HepG2 (cell line): ENCODE results near the gene WNK1. TPM values are rescaled to one million over a fixed set of nuclear protein-coding genes. Genes with fewer than 3 reads are reported as not detected.
A peak's percentile ranks its signal among the peaks of the same experiment; 100 is the strongest.

Experiments
- ATAC-seq: fragments of 200-7000 bp; cut with Tn5 transposase; 3 replicates; pipeline ENCODE4 v1.9.1; 2020; ENCODE audit warnings: mild to moderate bottlenecking, moderate library complexity
- BruUV-seq: library from RNA; stranded (reverse); fragments of 400-500 nt; replicated peaks from 2 replicates; lab custom pipeline; 2021; lab: Mats Ljungman, UMichigan
- CTCF ChIA-PET: fragments of 300-600 bp; formaldehyde crosslinking; extraction: SDS; loops from one replicate; lab custom pipeline; 2021; ENCODE audit warnings: low total read pairs, inconsistent platforms, low intra/inter-chr PET ratio; lab: Yijun Ruan, JAX
- POLR2A ChIA-PET: fragments of 350-600 bp; sonication (Branson Sonifier 250); formaldehyde crosslinking; loops from one replicate; lab custom pipeline; 2020; ENCODE audit warnings: antibody characterized with exemption, inconsistent platforms; lab: Yijun Ruan, JAX
- DNase-seq: peaks from one replicate; pipeline ENCODE4 v3.0.0-alpha.2; 2015; ENCODE audit warnings: low spot score
- FAIRE-seq: peaks from 3 replicates; lab custom pipeline; 2011; peaks lifted over from hg19 to GRCh38; lab: Jason Lieb, UNC
- H2AFZ ChIP-seq: one replicate; pipeline ENCODE4 v1.6.1; 2011; ENCODE audit warnings: low read length, inconsistent platforms
- H3K27ac ChIP-seq: fragments of 300-600 bp; 3 replicates; pipeline ENCODE4 v1.8.0; 2011; ENCODE audit warnings: mixed run types, mild to moderate bottlenecking, mixed read lengths, low read length, inconsistent platforms; ENCODE audit not compliant: insufficient read depth; ENCODE audit errors: extremely low read length
- H3K27me3 ChIP-seq, 2 experiments: fragments of 200-600 bp in 1 of 2; 2 replicates in 1 of 2; 3 replicates in 1 of 2; pipeline versions ENCODE4 v1.6.0 to v1.8.0; 2011; ENCODE audit warnings: low read length in 2 of 2, mild to moderate bottlenecking in 2 of 2, moderate library complexity in 2 of 2, inconsistent platforms in 1 of 2; ENCODE audit not compliant: insufficient read depth in 2 of 2, control insufficient read depth in 1 of 2
- H3K36me3 ChIP-seq, 2 experiments: fragments of 200-600 bp in 1 of 2; replicated peaks in 1 of 2; 2 replicates in 1 of 2; 3 replicates in 1 of 2; pipeline versions ENCODE4 v1.5.1 to v1.8.0; 2011; ENCODE audit warnings: low read length in 2 of 2, inconsistent platforms in 1 of 2; ENCODE audit not compliant: insufficient read depth in 2 of 2, control insufficient read depth in 1 of 2
- H3K4me1 ChIP-seq: 2 replicates; pipeline ENCODE4 v1.5.1; 2012; ENCODE audit warnings: low read length, inconsistent platforms; ENCODE audit not compliant: insufficient read depth
- H3K4me2 ChIP-seq: 2 replicates; pipeline ENCODE4 v1.6.0; 2011; ENCODE audit warnings: low read depth, low read length, inconsistent platforms
- H3K4me3 ChIP-seq, 3 experiments: fragments of 200-600 bp in 1 of 3; sonication (generic), shearing (Covaris generic) in 1 of 3; replicated peaks in 1 of 3; 2 replicates each; pipeline ENCODE4 v1.5.1; 2011 to 2016; ENCODE audit warnings: low read length in 3 of 3, inconsistent platforms in 2 of 3, low read depth in 2 of 3, mild to moderate bottlenecking in 2 of 3, control low read depth in 1 of 3, mixed read lengths in 1 of 3; ENCODE audit not compliant: insufficient read depth in 1 of 3
- H3K79me2 ChIP-seq: one replicate; pipeline ENCODE4 v1.6.1; 2011; ENCODE audit warnings: low read length, inconsistent platforms; ENCODE audit not compliant: insufficient read depth
- H3K9ac ChIP-seq: 2 replicates; pipeline ENCODE4 v1.6.0; 2011; ENCODE audit warnings: mild to moderate bottlenecking, low read depth, low read length, inconsistent platforms; ENCODE audit not compliant: insufficient read depth
- H3K9me3 ChIP-seq: 2 replicates; pipeline ENCODE4 v1.5.1; 2012; ENCODE audit warnings: mild to moderate bottlenecking, low read length
- H4K20me1 ChIP-seq: 2 replicates; pipeline ENCODE4 v1.6.0; 2011; ENCODE audit warnings: inconsistent platforms, mild to moderate bottlenecking, low read length, moderate library complexity; ENCODE audit not compliant: insufficient read depth
- CHD4 ChIP-seq: fragments of 200-600 bp; sonication (generic); IDR thresholded peaks from 2 replicates; pipeline ENCODE4 v1.7.0; 2017; ENCODE audit warnings: mild to moderate bottlenecking, low read length, borderline replicate concordance
- NCOA2 ChIP-seq: sonication (generic); formaldehyde crosslinking; IDR thresholded peaks from 2 replicates; pipeline ENCODE4 v1.8.0; 2022; ENCODE audit warnings: inconsistent platforms
- NFKB2 ChIP-seq: sonication (generic); formaldehyde crosslinking; IDR thresholded peaks from 2 replicates; pipeline ENCODE4 v1.4.0; 2020; ENCODE audit warnings: missing genetic modification reagents, borderline replicate concordance
- PAF1 ChIP-seq: IDR thresholded peaks from 2 replicates; pipeline ENCODE4 v1.6.1; 2016; ENCODE audit warnings: missing genetic modification reagents, missing compliant biosample characterization
- PCBP1 ChIP-seq: fragments of 200-400 bp; formaldehyde crosslinking; IDR thresholded peaks from 2 replicates; pipeline ENCODE4 v1.6.1; 2017; ENCODE audit warnings: mild to moderate bottlenecking, low read depth, low read length, borderline replicate concordance
- PTBP1 ChIP-seq: fragments of 200-400 bp; formaldehyde crosslinking; IDR thresholded peaks from 2 replicates; pipeline ENCODE4 v1.6.1; 2018; ENCODE audit warnings: low read length, low read depth; ENCODE audit not compliant: poor library complexity, severe bottlenecking
- SPEN ChIP-seq: sonication (generic); formaldehyde crosslinking; IDR thresholded peaks from 2 replicates; pipeline ENCODE4 v1.5.1; 2020; ENCODE audit warnings: low read depth, mild to moderate bottlenecking, missing genetic modification reagents
- SSRP1 ChIP-seq: IDR thresholded peaks from 2 replicates; pipeline ENCODE4 v1.6.1; 2016; ENCODE audit warnings: control low read depth
- TGIF2 ChIP-seq: IDR thresholded peaks from 2 replicates; pipeline ENCODE4 v1.6.1; 2016; ENCODE audit warnings: control low read depth, missing compliant biosample characterization
- YEATS2 ChIP-seq: sonication (generic); formaldehyde crosslinking; IDR thresholded peaks from 2 replicates; pipeline ENCODE4 v1.4.0; 2020; ENCODE audit warnings: missing genetic modification reagents, borderline replicate concordance
- ZNF17 ChIP-seq: sonication (generic); formaldehyde crosslinking; IDR thresholded peaks from 2 replicates; pipeline ENCODE4 v1.5.0; 2020; ENCODE audit warnings: mild to moderate bottlenecking, missing genetic modification reagents
- ZNF605 ChIP-seq: sonication (generic); formaldehyde crosslinking; IDR thresholded peaks from 2 replicates; pipeline ENCODE4 v1.8.0; 2022; ENCODE audit warnings: mild to moderate bottlenecking, missing genetic modification reagents
- ZNF788 ChIP-seq: sonication (generic); formaldehyde crosslinking; IDR thresholded peaks from 2 replicates; pipeline ENCODE4 v1.5.0; 2020; ENCODE audit warnings: mild to moderate bottlenecking, missing genetic modification reagents, borderline replicate concordance
- ZSCAN9 ChIP-seq: IDR thresholded peaks from 2 replicates; pipeline ENCODE4 v1.6.1; 2016; ENCODE audit warnings: borderline replicate concordance
- WGBS: methylation state at CpG from one replicate; pipeline ENCODE4 v1.1.6; 2017; ENCODE audit warnings: low lambda C conversion rate; 5-methylcytosine and 5-hydroxymethylcytosine counted together
- in situ Hi-C: cut with HindIII; loops from 2 replicates; pipeline ENCODE4 v1.10.0; 2017; ENCODE audit warnings: low pct_unique_long_range_greater_than_20kb; ENCODE audit not compliant: extremely low pct_ligation_motif_present
- intact Hi-C: fragments of 100-400 bp; cut with micrococcal nuclease; formaldehyde crosslinking; loops from one replicate; pipeline ENCODE4 v1.10.0; 2022; ENCODE audit not compliant: unreplicated experiment
- polyA plus RNA-seq, 8 experiments: library from polyadenylated mRNA; depleted of rRNA in 3 of 8; stranded (reverse) in 7 of 8; unstranded in 1 of 8; fragments of >200 nt; fragmentation: Illumina TruSeq in 4 of 8; extraction: Trizol in 4 of 8; gene quantifications; 2 replicates each; pipeline versions ENCODE4 v1.2.1 to v1.2.3, GENCODE V29; 2011 to 2016; ENCODE audit warnings: low read depth in 4 of 8, missing spikeins in 1 of 8, mixed read lengths in 1 of 8; ENCODE audit not compliant: insufficient read depth in 1 of 8
- total RNA-seq, 5 experiments: library from RNA; depleted of rRNA; stranded (reverse); fragments of >200 nt; fragmentation: Illumina TruSeq; extraction: Trizol; gene quantifications; 2 replicates each; pipeline ENCODE4 v1.2.3, GENCODE V29; 2016; ENCODE audit warnings: low read depth in 1 of 5
- TF ChIP-seq, protein P1 (sequence below): IDR thresholded peaks from 2 replicates; pipeline ENCODE4 v1.6.1; 2012; ENCODE audit warnings: low read depth, low read length, improper control_type of control experiment
- TF ChIP-seq, protein P2 (sequence below): fragments of 450-650 bp; IDR thresholded peaks from 2 replicates; pipeline ENCODE4 v1.6.1; 2016
- TF ChIP-seq, protein P3 (sequence below): sonication (generic); formaldehyde crosslinking; IDR thresholded peaks from 2 replicates; pipeline ENCODE4 v1.4.0; 2020; ENCODE audit warnings: mild to moderate bottlenecking, missing genetic modification reagents
- TF ChIP-seq, protein P4 (sequence below): sonication (generic); formaldehyde crosslinking; IDR thresholded peaks from 2 replicates; pipeline ENCODE4 v1.8.1; 2023; ENCODE audit warnings: mild to moderate bottlenecking, missing genetic modification reagents
- TF ChIP-seq, protein P5 (sequence below): sonication (generic); formaldehyde crosslinking; IDR thresholded peaks from 2 replicates; pipeline ENCODE4 v1.5.1; 2020; ENCODE audit warnings: missing genetic modification reagents, mild to moderate bottlenecking, borderline replicate concordance

WNK1 gene
- total and polyA plus RNA-seq, 2 of the 13 experiments (the other 11 are each of a cell fraction or from before 2014, with no cell fraction given): 31.1 to 54.8 TPM

DNA sequence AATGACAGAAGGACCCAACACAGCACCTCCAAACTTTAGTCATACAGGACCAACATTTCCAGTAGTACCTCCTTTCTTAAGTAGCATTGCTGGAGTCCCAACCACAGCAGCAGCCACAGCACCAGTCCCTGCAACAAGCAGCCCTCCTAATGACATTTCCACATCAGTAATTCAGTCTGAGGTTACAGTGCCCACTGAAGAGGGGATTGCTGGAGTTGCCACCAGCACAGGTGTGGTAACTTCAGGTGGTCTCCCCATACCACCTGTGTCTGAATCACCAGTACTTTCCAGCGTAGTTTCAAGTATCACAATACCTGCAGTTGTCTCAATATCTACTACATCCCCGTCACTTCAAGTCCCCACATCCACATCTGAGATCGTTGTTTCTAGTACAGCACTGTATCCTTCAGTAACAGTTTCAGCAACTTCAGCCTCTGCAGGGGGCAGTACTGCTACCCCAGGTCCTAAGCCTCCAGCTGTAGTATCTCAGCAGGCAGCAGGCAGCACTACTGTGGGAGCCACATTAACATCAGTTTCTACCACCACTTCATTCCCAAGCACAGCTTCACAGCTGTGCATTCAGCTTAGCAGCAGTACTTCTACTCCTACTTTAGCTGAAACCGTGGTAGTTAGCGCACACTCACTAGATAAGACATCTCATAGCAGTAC is 132.5 kb downstream of the WNK1 start:
- POLR2A ChIA-PET: no interaction called here

More for the DNA sequence above, 132.5 kb downstream of the WNK1 start:
- H3K79me2 ChIP-seq: no peaks in the 10 kb centered on the region
- intact Hi-C loops: no loop called here
- CTCF ChIA-PET: no interaction called here
- FAIRE-seq (no peak), ATAC-seq (peak; percentile 40; the same call in 2 of the 3 replicates), DNase-seq (no peak)
- WGBS: 98% methylated on average over 5 of the region's 5 CpGs
- in situ Hi-C loops: loop anchor here (10.0 kb wide), 1 partner anchor 320 kb away; no protein-coding TSS in a partner anchor
- H3K4me1 ChIP-seq: no peaks in the 10 kb centered on the region
- TF ChIP-seq PCBP1: no peak
- TF ChIP-seq, protein P1, sequence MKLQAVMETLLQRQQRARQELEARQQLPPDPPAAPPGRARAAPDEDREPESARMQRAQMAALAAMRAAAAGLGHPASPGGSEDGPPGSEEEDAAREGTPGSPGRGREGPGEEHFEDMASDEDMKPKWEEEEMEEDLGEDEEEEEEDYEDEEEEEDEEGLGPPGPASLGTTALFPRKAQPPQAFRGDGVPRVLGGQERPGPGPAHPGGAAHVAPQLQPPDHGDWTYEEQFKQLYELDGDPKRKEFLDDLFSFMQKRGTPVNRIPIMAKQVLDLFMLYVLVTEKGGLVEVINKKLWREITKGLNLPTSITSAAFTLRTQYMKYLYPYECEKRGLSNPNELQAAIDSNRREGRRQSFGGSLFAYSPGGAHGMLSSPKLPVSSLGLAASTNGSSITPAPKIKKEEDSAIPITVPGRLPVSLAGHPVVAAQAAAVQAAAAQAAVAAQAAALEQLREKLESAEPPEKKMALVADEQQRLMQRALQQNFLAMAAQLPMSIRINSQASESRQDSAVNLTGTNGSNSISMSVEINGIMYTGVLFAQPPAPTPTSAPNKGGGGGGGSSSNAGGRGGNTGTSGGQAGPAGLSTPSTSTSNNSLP: no peak
- no peak for TF ChIP-seq NCOA2 (CRISPR knock-in tag)
- TF ChIP-seq NFKB2 (CRISPR knock-in tag): no peak
- TF ChIP-seq, protein P2, sequence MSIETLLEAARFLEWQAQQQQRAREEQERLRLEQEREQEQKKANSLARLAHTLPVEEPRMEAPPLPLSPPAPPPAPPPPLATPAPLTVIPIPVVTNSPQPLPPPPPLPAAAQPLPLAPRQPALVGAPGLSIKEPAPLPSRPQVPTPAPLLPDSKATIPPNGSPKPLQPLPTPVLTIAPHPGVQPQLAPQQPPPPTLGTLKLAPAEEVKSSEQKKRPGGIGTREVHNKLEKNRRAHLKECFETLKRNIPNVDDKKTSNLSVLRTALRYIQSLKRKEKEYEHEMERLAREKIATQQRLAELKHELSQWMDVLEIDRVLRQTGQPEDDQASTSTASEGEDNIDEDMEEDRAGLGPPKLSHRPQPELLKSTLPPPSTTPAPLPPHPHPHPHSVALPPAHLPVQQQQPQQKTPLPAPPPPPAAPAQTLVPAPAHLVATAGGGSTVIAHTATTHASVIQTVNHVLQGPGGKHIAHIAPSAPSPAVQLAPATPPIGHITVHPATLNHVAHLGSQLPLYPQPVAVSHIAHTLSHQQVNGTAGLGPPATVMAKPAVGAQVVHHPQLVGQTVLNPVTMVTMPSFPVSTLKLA: no peak
- TF ChIP-seq YEATS2 (CRISPR knock-in tag): no peak
- no peak for TF ChIP-seq PAF1
- no peak for TF ChIP-seq CHD4
- TF ChIP-seq, protein P3, sequence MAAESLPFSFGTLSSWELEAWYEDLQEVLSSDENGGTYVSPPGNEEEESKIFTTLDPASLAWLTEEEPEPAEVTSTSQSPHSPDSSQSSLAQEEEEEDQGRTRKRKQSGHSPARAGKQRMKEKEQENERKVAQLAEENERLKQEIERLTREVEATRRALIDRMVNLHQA (CRISPR knock-in tag): no peak
- no peak for TF ChIP-seq ZSCAN9 (CRISPR knock-in tag)
- TF ChIP-seq, protein P4, sequence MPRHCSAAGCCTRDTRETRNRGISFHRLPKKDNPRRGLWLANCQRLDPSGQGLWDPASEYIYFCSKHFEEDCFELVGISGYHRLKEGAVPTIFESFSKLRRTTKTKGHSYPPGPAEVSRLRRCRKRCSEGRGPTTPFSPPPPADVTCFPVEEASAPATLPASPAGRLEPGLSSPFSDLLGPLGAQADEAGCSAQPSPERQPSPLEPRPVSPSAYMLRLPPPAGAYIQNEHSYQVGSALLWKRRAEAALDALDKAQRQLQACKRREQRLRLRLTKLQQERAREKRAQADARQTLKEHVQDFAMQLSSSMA (CRISPR knock-in tag): no peak
- TF ChIP-seq ZNF17 (CRISPR knock-in tag): no peak
- TF ChIP-seq TGIF2 (CRISPR knock-in tag): no peak
- TF ChIP-seq, protein P5, sequence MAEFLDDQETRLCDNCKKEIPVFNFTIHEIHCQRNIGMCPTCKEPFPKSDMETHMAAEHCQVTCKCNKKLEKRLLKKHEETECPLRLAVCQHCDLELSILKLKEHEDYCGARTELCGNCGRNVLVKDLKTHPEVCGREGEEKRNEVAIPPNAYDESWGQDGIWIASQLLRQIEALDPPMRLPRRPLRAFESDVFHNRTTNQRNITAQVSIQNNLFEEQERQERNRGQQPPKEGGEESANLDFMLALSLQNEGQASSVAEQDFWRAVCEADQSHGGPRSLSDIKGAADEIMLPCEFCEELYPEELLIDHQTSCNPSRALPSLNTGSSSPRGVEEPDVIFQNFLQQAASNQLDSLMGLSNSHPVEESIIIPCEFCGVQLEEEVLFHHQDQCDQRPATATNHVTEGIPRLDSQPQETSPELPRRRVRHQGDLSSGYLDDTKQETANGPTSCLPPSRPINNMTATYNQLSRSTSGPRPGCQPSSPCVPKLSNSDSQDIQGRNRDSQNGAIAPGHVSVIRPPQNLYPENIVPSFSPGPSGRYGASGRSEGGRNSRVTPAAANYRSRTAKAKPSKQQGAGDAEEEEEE (CRISPR knock-in tag): no peak
- TF ChIP-seq PTBP1: no peak
- TF ChIP-seq SPEN: no peak
- no peak for TF ChIP-seq ZNF788 (CRISPR knock-in tag)
- TF ChIP-seq SSRP1: no peak
- TF ChIP-seq ZNF605 (CRISPR knock-in tag): no peak
- no peak overlapping the region for H3K27ac ChIP-seq
- no peak overlapping the region for H3K4me2 ChIP-seq
- H3K36me3 ChIP-seq: peaks cover 30 to 90% of the 10 kb centered on the region in 2 experiments
- no peak overlapping the region for H2AFZ ChIP-seq
- H4K20me1 ChIP-seq: no peaks in the 10 kb centered on the region
- no peak overlapping the region for H3K4me3 ChIP-seq
- H3K27me3 ChIP-seq: no peaks in the 10 kb centered on the region
- no peaks in the 10 kb centered on the region for H3K9me3 ChIP-seq
- H3K9ac ChIP-seq: no peak overlapping the region
- BruUV-seq: no TSS peak
